Activated B cell treated with CpG ODN at 0.5 μM for 24 hours (primary cell): Measurements from ENCODE around the gene LRATD1. TPM values are rescaled to one million over a fixed set of nuclear protein-coding genes. Genes with fewer than 3 reads are reported as not detected.

Source experiments
- ATAC-seq: fragments of 200-7000 bp; cut with Tn5 transposase; one replicate; pipeline ENCODE4 v1.10.0; 2021; ENCODE audit warnings: low read depth, mild to moderate bottlenecking, moderate library complexity
- CTCF ChIA-PET: fragments of 350-600 bp; sonication (Branson Sonifier 250); formaldehyde crosslinking; loops from one replicate; lab custom pipeline; 2021; ENCODE audit warnings: antibody characterized with exemption; lab: Charles Lee
- POLR2A ChIA-PET: fragments of 350-600 bp; sonication (Branson Sonifier 250); formaldehyde crosslinking; loops from one replicate; lab custom pipeline; 2021; ENCODE audit warnings: antibody characterized with exemption; lab: Charles Lee
- DNase-seq: peaks from one replicate; pipeline ENCODE4 v3.0.0; 2022
- H3K27ac Mint-ChIP-seq: one replicate; pipeline ENCODE4 v1.8.0; 2020; ENCODE audit warnings: mixed read lengths
- H3K27me3 Mint-ChIP-seq: one replicate; pipeline ENCODE4 v1.8.0; 2021; ENCODE audit warnings: mixed read lengths
- H3K36me3 Mint-ChIP-seq: one replicate; pipeline ENCODE4 v1.8.0; 2021; ENCODE audit warnings: low read depth, mixed read lengths
- H3K4me1 Mint-ChIP-seq: one replicate; pipeline ENCODE4 v1.8.0; 2021; ENCODE audit warnings: mixed read lengths
- H3K4me3 Mint-ChIP-seq: one replicate; pipeline ENCODE4 v1.8.0; 2020; ENCODE audit warnings: mild to moderate bottlenecking, mixed read lengths
- H3K9me3 Mint-ChIP-seq: one replicate; pipeline ENCODE4 v1.8.0; 2020; ENCODE audit warnings: mixed read lengths
- CTCF ChIP-seq: fragments of 200-600 bp; IDR thresholded peaks from one replicate; pipeline ENCODE4 v1.8.0; 2022; ENCODE audit warnings: antibody characterized with exemption, mild to moderate bottlenecking
- intact Hi-C: fragments of 100-400 bp; cut with micrococcal nuclease; formaldehyde crosslinking; loops from one replicate; pipeline ENCODE4 v1.15.1; 2024
- total RNA-seq: library from RNA; stranded (reverse); gene quantifications from 2 replicates; pipeline ENCODE4 v1.2.3, GENCODE V29; 2022

The LRATD1 gene
- total RNA-seq, 1 donor from 2014 or later: not detected

- Mint-ChIP-seq H3K4me3 (no peak overlapping the region), H3K27ac (no peak overlapping the region), H3K9me3 (no peaks in the 10 kb centered on the region), H3K27me3 (no peaks in the 10 kb centered on the region), H3K36me3 (no peaks in the 10 kb centered on the region), H3K4me1 (no peaks in the 10 kb centered on the region)
- DNase-seq (no peak), ATAC-seq (no peak)
- TF ChIP-seq CTCF: no peak
- intact Hi-C loops: no loop called here
- CTCF ChIA-PET: no interaction called here
- POLR2A ChIA-PET: no interaction called here
Measured at GRCh38 chr2:14615760-14616159, 16.8 kb upstream of the LRATD1 start.

GRCh38 chr2:14616342-14616741, 16.2 kb upstream of the LRATD1 start:
- intact Hi-C loops: no loop called here
- ATAC-seq (no peak), DNase-seq (no peak)
- TF ChIP-seq CTCF: no peak
- no peak overlapping the region for H3K27ac Mint-ChIP-seq
- no peaks in the 10 kb centered on the region for H3K27me3 Mint-ChIP-seq
- no peaks in the 10 kb centered on the region for H3K36me3 Mint-ChIP-seq
- H3K4me1 Mint-ChIP-seq: no peaks in the 10 kb centered on the region
- ChIA-PET POLR2A (no interaction called here), CTCF (no interaction called here)
- H3K4me3 Mint-ChIP-seq: no peak overlapping the region
- H3K9me3 Mint-ChIP-seq: no peaks in the 10 kb centered on the region

- Mint-ChIP-seq H3K4me3 (no peak overlapping the region), H3K36me3 (no peaks in the 10 kb centered on the region), H3K4me1 (no peaks in the 10 kb centered on the region), H3K9me3 (no peaks in the 10 kb centered on the region), H3K27ac (no peak overlapping the region), H3K27me3 (no peaks in the 10 kb centered on the region)
- CTCF ChIA-PET: no interaction called here
- intact Hi-C loops: no loop called here
- DNase-seq (no peak), ATAC-seq (no peak)
- POLR2A ChIA-PET: no interaction called here
- TF ChIP-seq CTCF: no peak
Measured at GRCh38 chr2:14616950-14617349, 15.6 kb upstream of the LRATD1 start.

GRCh38 chr2:14619441-14619840, 13.1 kb upstream of the LRATD1 start:
- POLR2A ChIA-PET: no interaction called here
- H3K36me3 Mint-ChIP-seq: no peaks in the 10 kb centered on the region
- H3K4me1 Mint-ChIP-seq: no peaks in the 10 kb centered on the region

DNA sequence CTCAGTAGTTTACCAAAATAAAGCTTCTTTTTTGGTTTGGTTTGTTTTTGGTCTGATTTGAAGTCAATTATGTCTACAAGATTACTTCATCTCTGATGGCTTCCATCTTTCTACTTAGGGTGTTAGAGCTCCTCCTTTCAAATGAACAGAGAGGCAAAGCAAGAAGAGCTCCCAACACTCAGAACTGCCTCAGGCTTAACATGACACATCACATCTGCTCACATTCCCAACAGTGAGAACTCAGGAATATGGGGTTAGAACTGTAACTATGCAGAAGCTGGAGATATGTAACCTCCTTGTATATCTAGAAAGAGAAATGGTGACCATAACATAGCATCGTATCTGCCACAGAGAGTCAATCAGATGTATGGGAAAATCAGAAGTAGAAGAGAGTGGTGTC, 11.4 kb upstream of the LRATD1 start:
- ChIA-PET POLR2A (no interaction called here), CTCF (no interaction called here)
- Mint-ChIP-seq H3K27ac (no peak overlapping the region), H3K27me3 (no peaks in the 10 kb centered on the region), H3K4me1 (no peaks in the 10 kb centered on the region), H3K9me3 (no peaks in the 10 kb centered on the region), H3K4me3 (no peak overlapping the region), H3K36me3 (no peaks in the 10 kb centered on the region)
- TF ChIP-seq CTCF: no peak
- no peak for DNase-seq
- intact Hi-C loops: no loop called here
- ATAC-seq: no peak

More at GRCh38 chr2:14619441-14619840, 13.1 kb upstream of the LRATD1 start:
- intact Hi-C loops: no loop called here
- H3K27me3 Mint-ChIP-seq: no peaks in the 10 kb centered on the region
- no peaks in the 10 kb centered on the region for H3K9me3 Mint-ChIP-seq
- H3K4me3 Mint-ChIP-seq: no peak overlapping the region
- no peak for ATAC-seq
- TF ChIP-seq CTCF: no peak
- no peak overlapping the region for H3K27ac Mint-ChIP-seq
- DNase-seq: no peak
- CTCF ChIA-PET: no interaction called here
